Lower leg skin (tissue), 4 donors: Measurements from ENCODE around the gene ANAPC16. TPM values are rescaled to one million over a fixed set of nuclear protein-coding genes. Genes with fewer than 3 reads are reported as not detected.
A peak's percentile ranks its signal among the peaks of the same experiment; 100 is the strongest.

Source experiments
- DNase-seq, 2 donors: peaks; one replicate each; pipeline ENCODE4 v3.0.0-alpha.2; 2019; ENCODE audit warnings: low spot score in 2 of 2
- H3K4me3 ChIP-seq: fragments of 200-600 bp; sonication (generic); 2 replicates; pipeline ENCODE4 v1.5.1; 2017; ENCODE audit warnings: mild to moderate bottlenecking, low read depth; ENCODE audit not compliant: poor library complexity, severe bottlenecking
- POLR2A ChIP-seq, 2 donors: fragments of 450-650 bp; IDR thresholded peaks; one replicate each; pipeline ENCODE4 v1.6.1; 2016 to 2017; ENCODE audit warnings: antibody characterized with exemption in 2 of 2, mild to moderate bottlenecking in 1 of 2, moderate library complexity in 1 of 2
- WGBS, 2 donors: methylation state at CpG; one replicate each; pipeline ENCODE4 v1.1.5; 2018; 5-methylcytosine and 5-hydroxymethylcytosine counted together
- intact Hi-C: fragments of 100-400 bp; cut with DNase I; formaldehyde crosslinking; loops from one replicate; pipeline ENCODE4 v1.15.0; 2023; ENCODE audit warnings: low total_unique reads
- total RNA-seq, 4 donors: library from RNA; depleted of rRNA; stranded (reverse); fragments of >200 nt; gene quantifications; one replicate each; pipeline ENCODE4 v1.1.0, GENCODE V29; 2016
- TF ChIP-seq, protein P1 (sequence below), 3 donors: fragments of 450-650 bp; IDR thresholded peaks; one replicate each; pipeline ENCODE4 v1.5.1; 2016; ENCODE audit warnings: antibody characterized with exemption in 3 of 3, mild to moderate bottlenecking in 3 of 3, moderate library complexity in 2 of 3

The ANAPC16 gene
- total RNA-seq, 4 donors from 2014 or later: 47.8 to 116 (median 100) TPM

DNA sequence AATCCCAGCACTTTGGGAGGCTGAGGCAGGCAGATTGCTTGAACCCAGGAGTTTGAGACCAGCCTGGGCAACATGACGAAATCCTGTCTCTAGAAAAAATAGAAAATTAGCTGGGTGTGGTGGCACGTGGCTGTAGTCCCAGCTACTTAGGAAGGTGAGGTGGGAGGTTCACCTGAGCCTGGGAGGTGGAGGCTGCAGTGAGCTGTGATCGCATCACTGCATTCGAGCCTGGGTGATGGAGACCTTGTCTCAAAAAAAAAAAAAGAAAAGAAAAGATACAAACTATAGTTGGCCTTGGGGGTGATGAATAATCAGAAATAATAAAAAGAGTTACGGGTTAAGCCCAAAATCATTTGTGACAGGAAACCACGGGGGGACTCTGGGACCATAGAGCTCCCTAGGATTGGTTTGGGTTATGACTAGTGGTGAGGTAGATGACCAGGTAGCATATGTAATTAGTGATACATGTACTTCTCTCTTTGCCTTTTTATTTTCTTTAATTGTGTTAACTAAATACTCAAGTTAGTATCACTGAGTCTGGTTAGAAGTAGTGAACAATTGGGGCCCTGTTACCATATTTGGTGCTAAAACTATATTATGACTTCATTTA lies 10.7 kb downstream of the ANAPC16 start:
- WGBS, 2 donors: 68 to 77% methylated on average over 6 of the region's 6 CpGs
- DNase-seq: peak in 1 of 2 donors; percentile 31
- TF ChIP-seq, protein P1, sequence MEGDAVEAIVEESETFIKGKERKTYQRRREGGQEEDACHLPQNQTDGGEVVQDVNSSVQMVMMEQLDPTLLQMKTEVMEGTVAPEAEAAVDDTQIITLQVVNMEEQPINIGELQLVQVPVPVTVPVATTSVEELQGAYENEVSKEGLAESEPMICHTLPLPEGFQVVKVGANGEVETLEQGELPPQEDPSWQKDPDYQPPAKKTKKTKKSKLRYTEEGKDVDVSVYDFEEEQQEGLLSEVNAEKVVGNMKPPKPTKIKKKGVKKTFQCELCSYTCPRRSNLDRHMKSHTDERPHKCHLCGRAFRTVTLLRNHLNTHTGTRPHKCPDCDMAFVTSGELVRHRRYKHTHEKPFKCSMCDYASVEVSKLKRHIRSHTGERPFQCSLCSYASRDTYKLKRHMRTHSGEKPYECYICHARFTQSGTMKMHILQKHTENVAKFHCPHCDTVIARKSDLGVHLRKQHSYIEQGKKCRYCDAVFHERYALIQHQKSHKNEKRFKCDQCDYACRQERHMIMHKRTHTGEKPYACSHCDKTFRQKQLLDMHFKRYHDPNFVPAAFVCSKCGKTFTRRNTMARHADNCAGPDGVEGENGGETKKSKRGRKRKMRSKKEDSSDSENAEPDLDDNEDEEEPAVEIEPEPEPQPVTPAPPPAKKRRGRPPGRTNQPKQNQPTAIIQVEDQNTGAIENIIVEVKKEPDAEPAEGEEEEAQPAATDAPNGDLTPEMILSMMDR (IDR thresholded peaks at IDR 0.05): no peak
- no peak for TF ChIP-seq POLR2A (IDR thresholded peaks at IDR 0.05)
- H3K4me3 ChIP-seq: no peak overlapping the region
- intact Hi-C loops: loop anchor here (10.0 kb wide), 1 partner anchor 108 kb away; no protein-coding TSS in a partner anchor

DNA sequence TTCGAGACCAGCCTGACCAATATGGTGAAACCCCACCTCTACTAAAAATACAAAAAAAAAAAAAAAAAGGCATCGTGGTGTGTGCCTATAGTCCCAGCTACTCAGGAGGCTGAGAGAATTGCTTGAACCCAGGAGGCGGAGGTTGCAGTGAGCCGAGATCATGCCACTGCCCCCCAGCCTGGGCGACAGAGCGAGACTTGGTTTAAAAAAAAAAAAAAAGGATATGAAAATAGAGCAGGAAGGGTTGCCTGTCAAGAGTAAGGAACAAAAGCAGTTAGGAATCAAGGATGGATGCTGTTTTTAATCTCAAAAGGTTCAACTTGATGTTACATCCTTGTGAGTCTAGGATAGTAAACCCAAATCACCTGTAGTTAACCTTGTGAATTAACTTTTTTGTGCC lies 12.0 kb downstream of the ANAPC16 start:
- TF ChIP-seq, protein P1 (IDR thresholded peaks at IDR 0.05): no peak
- TF ChIP-seq POLR2A (IDR thresholded peaks at IDR 0.05): no peak
- DNase-seq: no peak
- intact Hi-C loops: loop anchor here (10.0 kb wide), 1 partner anchor 107 kb away; no protein-coding TSS in a partner anchor
- no peak overlapping the region for H3K4me3 ChIP-seq
- 80 to 86% methylated on average over 6 of the region's 6 CpGs for WGBS, 2 donors

DNA sequence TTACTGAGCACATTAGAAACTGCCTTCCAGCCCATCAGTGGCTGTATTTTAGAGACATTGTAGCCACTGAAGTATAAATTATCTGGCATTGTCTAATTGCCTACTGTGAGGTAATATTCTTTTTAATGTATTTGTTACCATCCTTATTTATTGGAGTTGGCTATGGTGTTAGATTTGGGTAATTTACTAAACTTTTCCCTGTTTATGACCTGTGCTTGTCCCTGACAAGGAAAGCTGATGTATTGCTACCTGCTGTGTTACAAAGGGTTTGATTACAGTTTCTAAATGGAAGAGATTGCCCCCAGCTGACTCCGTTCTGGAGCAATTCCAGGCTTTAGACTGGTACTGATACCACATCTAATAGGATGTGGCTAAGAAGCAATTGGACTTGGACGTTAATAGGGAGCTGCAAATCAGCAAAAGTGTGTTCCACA lies 12.5 kb downstream of the ANAPC16 start:
- H3K4me3 ChIP-seq: no peak overlapping the region
- no peak for TF ChIP-seq POLR2A (IDR thresholded peaks at IDR 0.05)
- TF ChIP-seq, protein P1 (IDR thresholded peaks at IDR 0.05): no peak
- WGBS, 2 donors: 59 to 68% methylated on average over 2 of the region's 2 CpGs
- DNase-seq: no peak
- intact Hi-C loops: loop anchor here (10.0 kb wide), 1 partner anchor 106 kb away; no protein-coding TSS in a partner anchor

DNA sequence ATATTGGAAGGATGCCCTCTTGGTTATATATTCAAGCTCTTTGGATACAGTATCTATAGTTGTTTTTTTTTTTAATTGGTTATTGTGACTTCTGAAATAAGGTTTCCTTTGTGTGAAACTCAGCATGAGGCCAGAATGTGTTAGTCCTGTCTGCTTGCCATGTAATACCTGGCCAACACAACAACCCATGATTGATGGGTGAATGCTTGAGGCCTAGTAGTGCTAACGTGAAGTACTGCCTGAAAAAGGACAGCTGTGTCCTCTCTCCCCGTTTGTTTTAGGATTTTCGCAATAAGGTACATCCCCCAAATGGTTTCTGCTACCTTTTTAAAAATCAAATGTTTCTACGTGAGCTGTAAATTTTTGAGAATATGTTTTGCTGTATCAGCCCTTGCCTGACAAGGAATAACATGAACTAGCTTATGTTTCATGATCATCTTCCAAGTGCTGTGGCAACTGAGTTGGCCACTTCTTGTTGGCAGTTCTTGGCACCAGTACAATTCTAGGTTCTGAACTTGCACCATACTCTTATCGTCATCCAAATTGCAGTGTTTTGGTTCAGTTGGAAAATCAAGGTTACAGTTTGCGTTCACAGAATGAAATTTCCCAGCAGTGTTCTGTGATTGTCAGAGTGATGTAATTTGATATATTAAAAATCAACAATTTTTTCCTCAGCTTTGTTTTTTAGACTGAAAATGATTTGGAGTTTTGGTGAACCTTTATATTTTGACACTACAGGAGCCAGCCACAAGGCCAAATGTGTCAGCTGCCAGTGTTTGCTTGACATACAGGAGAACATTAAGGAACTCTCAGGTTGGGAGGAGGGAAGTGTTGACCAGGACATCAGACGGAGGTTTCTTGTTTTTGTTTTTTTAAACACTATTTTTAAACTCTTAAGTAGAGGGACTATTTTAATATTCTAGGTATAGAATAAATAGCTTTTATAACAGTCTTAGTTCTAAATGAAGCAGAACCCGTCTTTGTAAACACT lies 13.7 kb downstream of the ANAPC16 start:
- WGBS, 2 donors: 64 to 65% methylated on average over 8 of the region's 8 CpGs
- no peak overlapping the region for H3K4me3 ChIP-seq
- intact Hi-C loops: loop anchor here (10.0 kb wide), 1 partner anchor 105 kb away; no protein-coding TSS in a partner anchor
- TF ChIP-seq, protein P1 (IDR thresholded peaks at IDR 0.05): no peak
- no peak for TF ChIP-seq POLR2A (IDR thresholded peaks at IDR 0.05)
- DNase-seq: no peak

DNA sequence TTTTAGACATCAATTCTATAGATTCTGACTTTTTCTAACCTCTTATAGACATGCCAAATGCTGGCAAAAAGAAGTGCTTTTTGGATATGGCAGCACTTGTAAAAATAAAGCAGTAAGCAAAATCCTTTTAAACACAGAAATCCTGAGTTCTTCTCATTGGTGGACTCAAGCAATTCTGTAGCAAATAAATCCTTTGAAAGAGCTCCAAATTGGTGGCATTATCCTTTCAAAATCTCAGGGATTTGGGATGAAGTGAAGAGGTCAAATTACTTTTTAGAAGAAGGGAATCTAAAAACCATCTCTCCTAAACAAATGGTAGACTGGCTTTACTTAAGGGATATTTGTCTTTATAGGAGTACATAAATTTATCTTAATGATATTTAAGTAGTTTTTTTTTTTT lies 17.8 kb downstream of the ANAPC16 start:
- no peak for DNase-seq
- intact Hi-C loops: no loop called here
- no peak overlapping the region for H3K4me3 ChIP-seq
- TF ChIP-seq POLR2A (IDR thresholded peaks at IDR 0.05): no peak
- TF ChIP-seq, protein P1 (IDR thresholded peaks at IDR 0.05): no peak
